Vein endothelial cell (primary cell): Measurements from ENCODE around the gene TMEM207. TPM values are rescaled to one million over a fixed set of nuclear protein-coding genes. Genes with fewer than 3 reads are reported as not detected.

ENCODE experiments used
- total RNA-seq: library from RNA; depleted of rRNA; stranded (reverse); fragments of >200 nt; gene quantifications from 2 replicates; pipeline ENCODE4 v1.2.3, GENCODE V29; 2012

Gene TMEM207
- not detected in 2 replicates for total RNA-seq

GRCh38 chr3:190449801-190450200, at the start of gene TMEM207:
Gene TMEM207, minus strand, starts transcription at chr3:190449901. Its CDS starts 92 bp downstream, at chr3:190449809.

GRCh38 chr3:190387578-190388213, 62.0 kb downstream of the TMEM207 start, which contains the start of gene CLDN16:
Gene CLDN16, plus strand, starts transcription at chr3:190388163. Its CDS starts 167 bp downstream, at chr3:190388330.

Other genes starting within 250 kb of the TMEM207 start
- 0.48 and 1.3 TPM in 2 replicates for gene CLDN1, start 127.5 kb downstream of the TMEM207 start, total RNA-seq
- under 0.01 TPM in 2 replicates for gene CLDN16, start 61.7 kb downstream of the TMEM207 start, total RNA-seq
- gene IL1RAP, start 64.2 kb upstream of the TMEM207 start, total RNA-seq = 6.0 and 6.9 TPM in 2 replicates